ENCODE data around the gene IFNGR1. TPM values are rescaled to one million over a fixed set of nuclear protein-coding genes. Genes with fewer than 3 reads are reported as not detected.

IFNGR1 gene
- total and polyA plus RNA-seq, 10 of the 15 experiments (the other 5 are each of a cell fraction or from before 2014, with no cell fraction given): 89.0 to 296 (median 138) TPM

DNA sequence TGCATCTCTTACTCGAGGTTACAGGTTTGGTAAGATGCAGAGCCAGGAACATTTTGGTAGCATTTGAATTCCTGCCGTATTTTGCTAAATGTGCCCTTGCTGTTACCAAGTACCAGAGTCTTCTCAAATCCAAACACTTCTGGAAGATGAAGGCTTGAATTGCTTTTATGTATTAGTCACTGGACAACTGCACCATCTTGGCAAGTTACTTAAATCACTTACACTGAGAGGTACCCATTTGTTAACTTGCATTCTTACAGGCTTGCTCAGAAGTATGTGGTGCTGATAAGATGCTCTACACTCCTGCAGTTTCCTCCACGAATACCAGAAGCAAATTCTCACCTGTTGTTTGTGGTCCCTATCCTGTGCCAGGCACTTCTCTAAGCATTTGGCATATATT, 58.4 kb downstream of the IFNGR1 start (continued):
- TF ChIP-seq, protein P1, sequence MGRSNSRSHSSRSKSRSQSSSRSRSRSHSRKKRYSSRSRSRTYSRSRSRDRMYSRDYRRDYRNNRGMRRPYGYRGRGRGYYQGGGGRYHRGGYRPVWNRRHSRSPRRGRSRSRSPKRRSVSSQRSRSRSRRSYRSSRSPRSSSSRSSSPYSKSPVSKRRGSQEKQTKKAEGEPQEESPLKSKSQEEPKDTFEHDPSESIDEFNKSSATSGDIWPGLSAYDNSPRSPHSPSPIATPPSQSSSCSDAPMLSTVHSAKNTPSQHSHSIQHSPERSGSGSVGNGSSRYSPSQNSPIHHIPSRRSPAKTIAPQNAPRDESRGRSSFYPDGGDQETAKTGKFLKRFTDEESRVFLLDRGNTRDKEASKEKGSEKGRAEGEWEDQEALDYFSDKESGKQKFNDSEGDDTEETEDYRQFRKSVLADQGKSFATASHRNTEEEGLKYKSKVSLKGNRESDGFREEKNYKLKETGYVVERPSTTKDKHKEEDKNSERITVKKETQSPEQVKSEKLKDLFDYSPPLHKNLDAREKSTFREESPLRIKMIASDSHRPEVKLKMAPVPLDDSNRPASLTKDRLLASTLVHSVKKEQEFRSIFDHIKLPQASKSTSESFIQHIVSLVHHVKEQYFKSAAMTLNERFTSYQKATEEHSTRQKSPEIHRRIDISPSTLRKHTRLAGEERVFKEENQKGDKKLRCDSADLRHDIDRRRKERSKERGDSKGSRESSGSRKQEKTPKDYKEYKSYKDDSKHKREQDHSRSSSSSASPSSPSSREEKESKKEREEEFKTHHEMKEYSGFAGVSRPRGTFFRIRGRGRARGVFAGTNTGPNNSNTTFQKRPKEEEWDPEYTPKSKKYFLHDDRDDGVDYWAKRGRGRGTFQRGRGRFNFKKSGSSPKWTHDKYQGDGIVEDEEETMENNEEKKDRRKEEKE (IDR thresholded peaks at IDR 0.05): no peak
- TF ChIP-seq STAT1 (conservative IDR thresholded peaks at IDR 0.05): no peak
- TF ChIP-seq, protein P2, sequence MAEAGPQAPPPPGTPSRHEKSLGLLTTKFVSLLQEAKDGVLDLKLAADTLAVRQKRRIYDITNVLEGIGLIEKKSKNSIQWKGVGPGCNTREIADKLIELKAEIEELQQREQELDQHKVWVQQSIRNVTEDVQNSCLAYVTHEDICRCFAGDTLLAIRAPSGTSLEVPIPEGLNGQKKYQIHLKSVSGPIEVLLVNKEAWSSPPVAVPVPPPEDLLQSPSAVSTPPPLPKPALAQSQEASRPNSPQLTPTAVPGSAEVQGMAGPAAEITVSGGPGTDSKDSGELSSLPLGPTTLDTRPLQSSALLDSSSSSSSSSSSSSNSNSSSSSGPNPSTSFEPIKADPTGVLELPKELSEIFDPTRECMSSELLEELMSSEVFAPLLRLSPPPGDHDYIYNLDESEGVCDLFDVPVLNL (IDR thresholded peaks at IDR 0.05; ENCODE audit: low read depth, low read length): no peak
- TF ChIP-seq RELA (IDR thresholded peaks at IDR 0.05; ENCODE audit: borderline replicate concordance, partially characterized antibody): no peak
- no peak for TF ChIP-seq NRF1 (conservative IDR thresholded peaks at IDR 0.05; ENCODE audit: low read depth, low read length)
- TF ChIP-seq, protein P3, sequence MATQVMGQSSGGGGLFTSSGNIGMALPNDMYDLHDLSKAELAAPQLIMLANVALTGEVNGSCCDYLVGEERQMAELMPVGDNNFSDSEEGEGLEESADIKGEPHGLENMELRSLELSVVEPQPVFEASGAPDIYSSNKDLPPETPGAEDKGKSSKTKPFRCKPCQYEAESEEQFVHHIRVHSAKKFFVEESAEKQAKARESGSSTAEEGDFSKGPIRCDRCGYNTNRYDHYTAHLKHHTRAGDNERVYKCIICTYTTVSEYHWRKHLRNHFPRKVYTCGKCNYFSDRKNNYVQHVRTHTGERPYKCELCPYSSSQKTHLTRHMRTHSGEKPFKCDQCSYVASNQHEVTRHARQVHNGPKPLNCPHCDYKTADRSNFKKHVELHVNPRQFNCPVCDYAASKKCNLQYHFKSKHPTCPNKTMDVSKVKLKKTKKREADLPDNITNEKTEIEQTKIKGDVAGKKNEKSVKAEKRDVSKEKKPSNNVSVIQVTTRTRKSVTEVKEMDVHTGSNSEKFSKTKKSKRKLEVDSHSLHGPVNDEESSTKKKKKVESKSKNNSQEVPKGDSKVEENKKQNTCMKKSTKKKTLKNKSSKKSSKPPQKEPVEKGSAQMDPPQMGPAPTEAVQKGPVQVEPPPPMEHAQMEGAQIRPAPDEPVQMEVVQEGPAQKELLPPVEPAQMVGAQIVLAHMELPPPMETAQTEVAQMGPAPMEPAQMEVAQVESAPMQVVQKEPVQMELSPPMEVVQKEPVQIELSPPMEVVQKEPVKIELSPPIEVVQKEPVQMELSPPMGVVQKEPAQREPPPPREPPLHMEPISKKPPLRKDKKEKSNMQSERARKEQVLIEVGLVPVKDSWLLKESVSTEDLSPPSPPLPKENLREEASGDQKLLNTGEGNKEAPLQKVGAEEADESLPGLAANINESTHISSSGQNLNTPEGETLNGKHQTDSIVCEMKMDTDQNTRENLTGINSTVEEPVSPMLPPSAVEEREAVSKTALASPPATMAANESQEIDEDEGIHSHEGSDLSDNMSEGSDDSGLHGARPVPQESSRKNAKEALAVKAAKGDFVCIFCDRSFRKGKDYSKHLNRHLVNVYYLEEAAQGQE (IDR thresholded peaks at IDR 0.05; ENCODE audit: low read depth, low read length): no peak
- TF ChIP-seq NR2C1 (IDR thresholded peaks at IDR 0.05): no peak
- no peak for TF ChIP-seq JUND (IDR thresholded peaks at IDR 0.05; ENCODE audit: low read depth, low read length)
- TF ChIP-seq JUNB (IDR thresholded peaks at IDR 0.05): no peak
- no peak for TF ChIP-seq NBN (IDR thresholded peaks at IDR 0.05)
- TF ChIP-seq CBX5 (IDR thresholded peaks at IDR 0.05; ENCODE audit: low read depth): no peak

All from GM12878 (cell line).